ENCODE results near the gene P2RY11.

The P2RY11 gene

DNA sequence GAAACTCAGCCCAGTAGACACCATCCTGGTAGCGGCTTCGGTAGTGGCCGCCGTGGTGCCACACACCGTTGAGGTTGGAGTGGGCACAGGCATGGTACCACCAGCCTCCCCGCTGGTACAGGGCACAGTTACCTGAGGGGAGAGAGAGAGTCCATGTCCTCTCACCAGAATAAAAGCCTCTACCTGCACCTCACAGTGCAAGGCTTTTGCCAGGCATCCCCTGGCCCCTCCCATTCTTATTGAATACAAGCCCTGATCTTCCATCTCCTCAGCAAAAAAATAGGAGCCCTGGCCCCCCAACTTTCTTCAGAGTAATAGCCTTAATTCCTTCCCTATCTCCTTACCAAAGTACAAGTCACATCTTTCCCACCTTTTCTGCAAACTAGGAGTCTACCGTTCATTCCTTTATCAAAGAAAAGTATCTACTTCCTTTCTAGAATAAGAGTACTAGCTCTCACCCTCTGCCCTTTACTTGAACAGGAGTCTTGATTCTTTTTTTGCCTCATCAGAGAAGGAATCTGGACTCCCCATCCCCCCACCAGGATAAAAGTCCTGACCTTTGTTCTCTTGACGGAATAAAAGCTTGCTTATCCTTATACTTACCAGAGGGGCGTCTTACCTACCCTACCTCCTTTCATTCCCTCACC lies 18.7 kb upstream of the P2RY11 start:
- TF ChIP-seq, protein P1, sequence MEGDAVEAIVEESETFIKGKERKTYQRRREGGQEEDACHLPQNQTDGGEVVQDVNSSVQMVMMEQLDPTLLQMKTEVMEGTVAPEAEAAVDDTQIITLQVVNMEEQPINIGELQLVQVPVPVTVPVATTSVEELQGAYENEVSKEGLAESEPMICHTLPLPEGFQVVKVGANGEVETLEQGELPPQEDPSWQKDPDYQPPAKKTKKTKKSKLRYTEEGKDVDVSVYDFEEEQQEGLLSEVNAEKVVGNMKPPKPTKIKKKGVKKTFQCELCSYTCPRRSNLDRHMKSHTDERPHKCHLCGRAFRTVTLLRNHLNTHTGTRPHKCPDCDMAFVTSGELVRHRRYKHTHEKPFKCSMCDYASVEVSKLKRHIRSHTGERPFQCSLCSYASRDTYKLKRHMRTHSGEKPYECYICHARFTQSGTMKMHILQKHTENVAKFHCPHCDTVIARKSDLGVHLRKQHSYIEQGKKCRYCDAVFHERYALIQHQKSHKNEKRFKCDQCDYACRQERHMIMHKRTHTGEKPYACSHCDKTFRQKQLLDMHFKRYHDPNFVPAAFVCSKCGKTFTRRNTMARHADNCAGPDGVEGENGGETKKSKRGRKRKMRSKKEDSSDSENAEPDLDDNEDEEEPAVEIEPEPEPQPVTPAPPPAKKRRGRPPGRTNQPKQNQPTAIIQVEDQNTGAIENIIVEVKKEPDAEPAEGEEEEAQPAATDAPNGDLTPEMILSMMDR (IDR thresholded peaks at IDR 0.05; ENCODE audit: low read depth, low read length) = no peak
- H3K4me3 ChIP-seq (replicated peaks in 1 of 2; ENCODE audit: low read depth in 2 of 2, low read length in 2 of 2) = no peak overlapping the region
- no peak for DNase-seq (ENCODE audit: low read depth in 2 of 2)

DNA sequence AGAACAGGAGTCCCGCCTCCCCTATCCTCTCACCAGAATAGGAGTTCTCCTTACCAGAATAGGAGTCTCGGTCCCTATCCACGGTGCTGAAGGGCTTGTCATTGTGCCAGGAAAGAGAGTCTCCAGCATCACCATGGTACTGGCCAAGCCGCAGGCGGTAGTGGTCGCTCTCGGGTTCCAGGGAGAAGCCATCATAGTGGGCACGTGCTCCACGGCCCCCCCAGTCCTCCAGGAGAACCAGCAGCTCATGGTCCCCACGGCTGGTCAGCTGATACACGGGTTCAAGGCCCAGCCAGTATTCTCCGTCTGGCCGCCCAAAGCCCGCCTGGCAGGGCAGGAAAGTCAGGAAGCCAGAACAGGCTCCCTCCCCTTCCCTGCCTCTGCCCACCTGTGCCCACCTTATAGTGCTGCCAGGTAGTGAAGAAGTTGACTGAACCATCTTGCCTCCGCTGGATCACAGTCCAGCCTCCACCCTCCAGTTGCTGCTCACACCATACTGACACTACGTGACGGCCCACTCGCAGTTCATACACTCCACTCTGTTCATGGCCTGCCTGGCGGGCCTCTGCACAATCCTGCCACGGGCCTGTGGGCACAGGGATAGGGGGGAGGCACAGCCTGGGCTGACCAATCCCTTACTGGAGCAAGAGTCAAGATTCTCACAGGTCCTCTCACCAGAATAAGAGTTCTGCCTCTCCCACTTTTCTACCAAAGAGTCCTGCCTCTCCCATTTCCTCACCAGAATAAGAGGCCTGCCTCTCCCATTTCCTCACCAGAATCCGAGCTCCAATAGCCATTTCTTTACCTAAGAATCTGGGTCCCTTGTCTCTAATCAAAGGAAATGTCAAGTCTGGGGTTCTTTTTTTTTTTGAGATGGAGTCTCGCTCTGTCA lies 18.0 kb upstream of the P2RY11 start:
- no peak overlapping the region for H3K4me3 ChIP-seq (replicated peaks in 1 of 2; ENCODE audit: low read depth in 2 of 2, low read length in 2 of 2)
- peak in 1 of 2 donors; percentile 26 for DNase-seq (ENCODE audit: low read depth in 2 of 2)
- TF ChIP-seq, protein P1 (IDR thresholded peaks at IDR 0.05; ENCODE audit: low read depth, low read length) = no peak

DNA sequence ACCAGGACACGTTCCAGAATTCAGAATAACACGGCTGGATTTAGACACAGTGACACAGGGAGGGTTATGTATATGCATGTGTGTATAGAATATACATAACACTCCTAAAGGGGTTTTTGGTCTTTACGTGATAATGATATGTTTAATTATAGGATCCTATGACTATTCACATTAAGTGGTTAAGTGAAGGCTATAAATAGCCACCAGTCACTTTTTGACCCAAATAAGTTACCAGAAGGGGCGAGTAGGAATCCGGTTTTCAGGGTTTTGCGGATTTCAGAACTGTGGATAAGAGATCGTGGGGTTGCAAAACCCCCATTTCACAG lies 15.9 kb upstream of the P2RY11 start:
- TF ChIP-seq, protein P1 (IDR thresholded peaks at IDR 0.05; ENCODE audit: low read depth, low read length) = no peak
- H3K4me3 ChIP-seq (replicated peaks in 1 of 2; ENCODE audit: low read depth in 2 of 2, low read length in 2 of 2) = peak overlapping the region in 1 of 2 donors; percentile 26
- DNase-seq (ENCODE audit: low read depth in 2 of 2) = no peak

DNA sequence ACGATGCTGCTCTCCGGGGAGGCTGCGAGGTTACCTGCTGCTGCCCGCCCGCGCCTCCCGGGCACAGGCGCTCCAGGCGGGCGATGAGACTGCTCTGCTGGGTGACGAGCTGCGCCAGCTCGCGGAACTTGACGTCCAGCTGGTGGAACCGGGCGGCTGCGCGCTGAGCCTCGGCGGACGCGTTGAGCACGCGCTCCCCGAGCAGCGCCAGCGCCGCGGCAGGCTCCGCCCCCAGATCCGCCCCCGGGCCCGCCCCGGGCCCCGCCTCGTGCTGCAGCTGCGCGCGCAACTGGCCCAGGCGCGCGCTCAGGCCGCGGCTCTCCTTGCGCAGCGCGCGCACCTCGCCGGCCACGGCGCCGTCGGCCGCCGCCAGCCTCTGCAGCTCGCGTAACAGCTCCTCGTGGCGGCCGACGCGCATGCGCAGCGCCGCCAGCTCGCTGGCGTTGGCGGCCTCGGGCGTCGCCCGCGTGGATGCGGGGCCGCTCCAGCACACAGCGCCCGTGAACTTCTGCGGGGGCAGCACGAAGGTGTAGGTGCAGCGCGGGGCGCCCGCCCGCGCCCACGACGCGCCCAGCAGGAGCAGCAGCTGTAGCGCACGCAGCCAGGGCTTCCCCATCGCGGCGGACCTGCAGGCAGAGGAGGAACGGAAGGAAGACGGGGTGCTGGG lies 15.4 kb upstream of the P2RY11 start:
- TF ChIP-seq, protein P1 (IDR thresholded peaks at IDR 0.05; ENCODE audit: low read depth, low read length) = no peak
- DNase-seq (ENCODE audit: low read depth in 2 of 2) = peak; percentile 86 to 95
- peak overlapping the region; percentile 40 to 50 for H3K4me3 ChIP-seq (replicated peaks in 1 of 2; ENCODE audit: low read depth in 2 of 2, low read length in 2 of 2)

DNA sequence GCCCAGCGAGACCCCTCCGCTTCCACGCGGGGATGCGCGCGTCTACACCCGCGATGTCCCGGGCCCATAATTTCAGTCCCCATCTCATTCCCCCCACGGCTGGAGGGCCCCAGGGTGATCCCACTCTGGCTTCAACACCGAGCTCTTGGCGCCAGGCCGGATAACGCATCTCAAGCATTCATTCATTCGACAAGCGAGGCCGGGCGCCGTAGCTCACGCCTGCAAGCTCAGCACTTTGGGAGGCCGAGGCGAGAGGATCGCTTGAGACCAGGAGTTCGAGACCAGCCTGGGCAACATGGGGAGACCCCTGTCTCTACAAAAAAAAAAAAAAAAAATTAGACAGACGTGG lies 14.9 kb upstream of the P2RY11 start:
- H3K4me3 ChIP-seq (replicated peaks in 1 of 2; ENCODE audit: low read depth in 2 of 2, low read length in 2 of 2) = peak overlapping the region; percentile 40 to 50
- DNase-seq (ENCODE audit: low read depth in 2 of 2) = peak in 1 of 2 donors; percentile 45
- TF ChIP-seq, protein P1 (IDR thresholded peaks at IDR 0.05; ENCODE audit: low read depth, low read length) = no peak

DNA sequence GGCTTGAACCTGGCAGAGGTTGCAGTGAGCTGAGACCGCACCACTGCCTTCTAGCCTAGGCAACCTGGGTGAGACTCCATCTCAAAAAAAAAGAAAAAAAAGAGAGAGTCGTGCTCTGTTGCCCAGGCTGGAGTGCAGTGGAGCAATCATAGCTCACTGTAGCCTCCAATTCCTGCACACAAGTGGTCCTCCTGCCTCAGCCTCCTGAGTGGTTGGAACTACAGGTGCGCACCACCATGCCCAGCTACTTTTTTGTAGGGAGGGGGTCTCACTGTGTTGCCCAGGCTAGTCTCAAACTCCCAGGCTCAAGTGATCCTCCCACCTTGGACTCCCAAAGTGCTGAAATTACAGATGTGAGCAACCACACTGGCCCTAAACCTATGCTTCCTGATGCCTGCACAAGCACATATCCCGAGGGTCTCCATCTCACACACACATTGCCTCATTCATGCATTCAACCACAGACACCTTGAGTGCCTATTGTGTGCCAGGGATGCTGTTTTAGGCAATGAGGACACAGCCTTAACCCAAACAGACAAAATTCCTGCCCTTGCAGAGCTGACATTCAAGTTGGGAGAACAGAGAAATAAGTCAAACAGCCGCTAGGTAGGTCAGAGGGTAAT lies 11.2 kb upstream of the P2RY11 start:
- no peak overlapping the region for H3K4me3 ChIP-seq (replicated peaks in 1 of 2; ENCODE audit: low read depth in 2 of 2, low read length in 2 of 2)
- TF ChIP-seq, protein P1 (IDR thresholded peaks at IDR 0.05; ENCODE audit: low read depth, low read length) = no peak
- no peak for DNase-seq (ENCODE audit: low read depth in 2 of 2)

All from cardiac fibroblast (primary cell).